RCC 7860 (cell line): ENCODE results near the gene SLC4A11.

ENCODE experiments used
- DNase-seq: peaks from one replicate; pipeline ENCODE4 v3.0.0-alpha.2; 2015; ENCODE audit warnings: low spot score
- FAIRE-seq: peaks from 2 replicates; lab custom pipeline; 2012; peaks lifted over from hg19 to GRCh38; lab: Jason Lieb, UNC

SLC4A11 gene

GRCh38 chr20:3247638-3248037 is 8.6 kb upstream of the SLC4A11 start:
- FAIRE-seq (no peak), DNase-seq (no peak)

- FAIRE-seq (no peak), DNase-seq (no peak)
Measured at GRCh38 chr20:3246682-3247081, 7.7 kb upstream of the SLC4A11 start.

- DNase-seq (no peak), FAIRE-seq (no peak)
Measured at GRCh38 chr20:3245711-3246110, 6.7 kb upstream of the SLC4A11 start.

DNA sequence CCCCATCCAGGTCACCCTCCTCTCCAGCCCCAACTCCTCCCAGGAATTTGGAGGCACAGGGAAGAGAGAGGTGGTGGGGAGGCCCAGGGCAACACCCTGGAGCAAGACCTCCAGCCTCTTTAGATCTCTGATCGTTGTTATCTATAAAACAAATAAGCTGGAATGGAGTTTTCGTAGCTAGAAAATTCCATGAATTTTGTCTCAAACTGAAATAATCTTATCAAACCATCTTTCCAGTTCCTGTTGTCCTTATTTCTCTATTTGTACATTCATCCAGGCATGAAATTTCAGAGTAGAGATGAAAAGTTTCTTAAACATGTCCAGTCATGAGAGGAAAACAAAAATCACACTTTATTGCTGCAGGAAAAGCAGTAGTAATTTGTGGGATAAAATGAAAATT is 6.2 kb upstream of the SLC4A11 start:
- FAIRE-seq (no peak), DNase-seq (no peak)

DNA sequence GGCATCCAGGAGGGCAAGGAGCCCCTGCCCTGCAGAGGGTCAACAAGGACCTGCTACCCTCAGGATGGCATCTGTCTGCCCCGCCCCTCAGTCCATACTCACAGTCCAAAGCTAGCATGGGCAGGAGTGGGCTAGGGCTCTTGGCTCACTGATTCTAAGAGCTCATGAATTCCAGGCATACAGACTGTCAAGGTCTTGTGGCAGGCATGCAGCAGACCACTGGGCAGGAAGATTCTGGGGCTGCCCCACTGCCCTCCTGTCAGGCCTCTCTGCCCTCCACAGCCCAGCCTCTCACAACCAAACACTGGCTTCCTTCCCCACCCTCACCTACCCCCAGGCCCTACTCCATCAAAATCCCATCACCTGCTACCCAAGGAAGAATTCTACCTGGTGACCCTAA is 5.6 kb upstream of the SLC4A11 start:
- FAIRE-seq (no peak), DNase-seq (no peak)

GRCh38 chr20:3243718-3244358 is 4.8 kb upstream of the SLC4A11 start:
- FAIRE-seq (no peak), DNase-seq (no peak)

DNA sequence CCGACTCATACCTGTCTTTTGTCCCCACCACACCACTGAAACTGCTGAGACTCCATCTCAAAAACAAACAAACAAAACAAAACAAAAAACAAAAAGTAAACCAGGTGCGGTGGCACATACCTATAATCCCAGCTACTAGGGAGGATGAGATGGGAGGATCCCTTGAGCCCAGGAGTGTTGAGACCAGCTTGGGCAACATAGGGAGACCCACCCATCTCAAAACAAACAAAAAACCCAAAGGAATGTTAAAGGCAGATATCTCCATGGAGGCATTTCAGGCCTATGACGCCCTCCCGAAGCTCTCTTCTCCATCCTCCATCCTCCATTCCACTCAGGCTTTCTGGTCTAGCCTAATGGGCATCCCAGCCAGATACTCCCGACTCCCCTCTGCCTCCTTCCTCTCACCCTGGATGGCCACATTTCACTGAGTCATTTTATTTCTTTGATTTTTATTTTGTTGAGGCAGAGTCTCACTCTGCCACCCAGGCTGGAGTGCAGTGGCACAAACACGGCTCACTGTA is 3.2 kb upstream of the SLC4A11 start:
- DNase-seq (no peak), FAIRE-seq (no peak)

DNA sequence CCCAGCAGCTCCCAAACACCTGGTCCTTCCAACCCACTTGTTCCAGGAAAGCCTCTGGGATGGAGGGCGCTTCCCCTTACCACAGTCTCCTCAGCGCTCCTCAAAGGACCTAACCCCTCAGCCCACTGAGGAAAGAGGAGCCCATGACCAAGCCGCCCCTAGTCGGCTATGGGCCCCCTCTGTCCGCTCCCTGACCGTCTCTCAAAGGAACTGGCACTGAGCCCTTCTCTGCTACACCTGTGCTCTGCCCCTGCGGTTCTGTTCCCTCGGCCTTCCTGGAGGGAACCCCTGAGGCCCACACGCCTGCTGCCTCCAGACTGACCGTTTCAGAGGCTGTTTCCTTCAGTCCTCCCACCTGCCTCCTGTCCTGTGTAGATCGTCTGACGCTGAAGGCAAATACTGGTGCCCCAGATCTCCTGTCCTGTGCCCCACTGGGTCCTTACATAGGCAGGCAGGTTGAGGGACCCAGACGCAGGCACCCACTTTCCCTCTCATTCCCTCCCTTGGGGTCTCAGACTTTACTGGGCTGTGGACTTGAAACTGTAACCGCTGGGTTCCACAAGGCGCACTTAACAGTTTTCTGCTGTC is 1.9 kb upstream of the SLC4A11 start:
- no peak for FAIRE-seq
- DNase-seq, result no peak

GRCh38 chr20:3239867-3240775 is 1.1 kb upstream of the SLC4A11 start:
- FAIRE-seq, result no peak
- DNase-seq, result no peak

- FAIRE-seq (no peak), DNase-seq (no peak)
Measured at GRCh38 chr20:3238616-3239025, 369 bp downstream of the SLC4A11 start.

GRCh38 chr20:3237958-3238615 is 903 bp downstream of the SLC4A11 start:
- DNase-seq, result no peak
- FAIRE-seq, result no peak

- no peak for FAIRE-seq
Measured at GRCh38 chr20:3237011-3237957, 1.7 kb downstream of the SLC4A11 start.

DNA sequence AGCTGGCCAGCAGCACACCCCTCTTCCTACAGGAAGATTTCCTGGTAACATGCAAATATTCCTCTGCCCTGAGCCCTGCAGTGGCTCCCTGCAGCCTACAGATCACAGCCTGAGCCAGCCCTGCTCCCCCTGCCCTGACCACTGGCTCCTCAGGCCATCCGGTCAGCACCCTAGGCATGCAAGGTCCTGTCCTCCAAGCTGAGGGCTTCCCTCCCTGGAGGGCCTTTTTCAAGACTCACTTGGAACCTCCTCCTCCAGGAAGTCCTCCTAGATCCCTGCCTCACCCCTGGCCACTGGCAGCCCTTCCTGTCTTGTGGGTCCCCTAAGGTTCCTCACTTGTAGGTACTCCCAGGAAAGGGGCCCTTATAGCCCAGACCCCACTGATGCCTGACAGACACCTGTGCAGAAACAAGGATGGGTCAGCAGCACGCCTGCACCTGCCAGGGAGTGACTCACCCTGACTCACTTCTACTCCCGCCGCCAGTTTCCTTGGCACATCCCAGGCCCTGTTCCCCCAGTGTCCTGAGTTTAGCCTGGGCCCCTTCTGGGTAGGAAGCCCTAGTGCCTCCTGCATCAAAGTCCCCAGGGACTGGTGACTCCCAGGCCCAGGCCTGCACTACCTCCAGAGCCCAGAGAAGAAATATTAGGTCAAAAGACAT is 3.2 kb downstream of the SLC4A11 start:
- no peak for FAIRE-seq
- DNase-seq, result peak; percentile 8

More at GRCh38 chr20:3237011-3237957, 1.7 kb downstream of the SLC4A11 start:
- no peak for DNase-seq

- FAIRE-seq, result no peak
- no peak for DNase-seq
Measured at GRCh38 chr20:3233991-3234498, 4.9 kb downstream of the SLC4A11 start.

DNA sequence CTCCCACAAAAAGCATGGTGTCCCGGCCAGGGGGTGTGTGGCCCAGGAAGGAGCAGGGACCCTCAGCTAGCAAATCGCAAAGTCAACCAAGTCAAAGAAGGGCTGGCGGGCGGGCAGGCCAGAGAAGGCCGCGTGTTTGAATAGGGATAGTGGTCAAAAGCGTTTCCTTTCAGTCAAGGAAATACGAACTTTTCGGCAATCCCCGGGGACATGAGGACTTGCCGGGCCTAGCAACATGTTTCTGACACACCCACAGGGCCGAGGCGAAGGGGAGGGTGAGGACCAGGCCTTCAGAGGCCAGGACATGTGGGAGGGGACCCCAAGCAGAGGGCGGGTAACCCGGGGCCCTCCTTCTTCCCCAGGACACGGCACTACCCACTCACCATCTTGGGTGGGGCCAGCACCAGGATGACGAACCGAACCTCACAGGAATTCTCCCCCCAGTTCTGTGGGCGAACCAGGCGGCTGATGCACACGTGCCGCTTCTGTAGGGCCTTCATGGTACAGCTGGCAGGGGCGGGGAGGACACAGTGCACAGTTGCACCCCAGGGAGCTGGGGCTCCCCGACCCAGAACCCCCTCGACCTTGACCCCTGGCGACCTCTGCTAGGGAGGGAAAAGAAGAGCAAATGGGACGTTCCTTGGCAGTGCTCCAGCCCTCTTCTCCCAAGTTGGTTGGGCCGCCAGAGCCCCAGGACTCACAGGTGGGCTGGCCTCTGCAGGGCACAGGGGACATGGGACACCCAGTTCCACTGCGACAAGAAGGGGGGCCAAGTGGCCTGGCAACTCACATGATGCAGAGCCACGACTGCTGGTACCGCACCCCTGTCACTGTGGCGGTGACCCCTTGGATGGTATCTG is 5.6 kb downstream of the SLC4A11 start:
- FAIRE-seq (no peak), DNase-seq (no peak)

DNA sequence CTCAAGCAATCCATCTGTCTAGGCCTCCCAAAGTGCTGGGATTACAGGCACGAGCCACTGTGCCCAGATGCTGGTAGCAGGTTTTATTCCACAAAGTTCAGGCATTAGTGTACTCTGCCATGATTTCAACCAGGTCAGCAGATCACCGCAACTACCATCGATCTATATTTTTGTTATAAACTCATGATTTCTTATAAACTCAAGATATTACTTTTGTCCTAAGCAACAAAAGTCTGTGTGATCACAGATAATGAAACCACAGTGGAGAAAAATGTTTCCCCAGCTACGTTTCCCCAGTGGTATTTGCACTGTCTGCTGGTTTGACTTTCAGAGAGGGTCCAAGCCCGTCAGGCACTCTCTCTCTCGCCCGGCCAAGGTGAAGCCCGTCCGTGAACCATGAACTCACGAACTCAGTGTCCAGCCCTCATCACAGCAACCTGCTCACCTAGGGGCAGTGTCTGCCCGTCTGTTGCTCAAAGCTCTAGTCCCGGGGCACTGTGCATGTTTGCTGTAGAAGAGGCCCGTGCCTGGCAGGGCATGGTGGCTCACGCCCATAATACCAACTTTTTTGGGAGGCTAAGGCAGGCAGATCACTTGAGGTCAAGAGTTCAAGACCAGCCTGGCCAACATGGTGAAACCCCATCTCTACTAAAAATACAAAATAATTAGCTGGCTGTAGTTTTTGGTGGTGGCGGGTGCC is 7.0 kb downstream of the SLC4A11 start:
- no peak for FAIRE-seq
- no peak for DNase-seq

DNA sequence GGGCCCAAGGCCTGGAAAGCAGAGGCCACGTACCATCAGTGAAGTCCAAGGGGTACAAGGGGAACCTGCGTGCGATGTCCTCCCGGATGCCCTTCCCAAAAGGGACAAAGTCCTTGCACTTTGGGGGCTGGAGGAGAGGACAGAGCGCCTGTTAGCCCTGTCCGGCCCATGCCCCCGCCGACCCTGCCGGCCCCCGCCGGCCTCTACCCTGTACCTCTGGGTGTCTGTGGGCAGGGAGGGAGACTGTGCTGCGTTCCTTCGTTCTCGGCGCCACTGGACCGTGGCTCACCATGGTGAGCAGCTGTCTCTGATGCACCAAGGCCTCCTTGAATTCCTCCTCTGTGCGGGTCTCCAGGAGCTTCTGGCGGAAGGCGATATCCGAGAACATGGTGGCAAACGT is 7.9 kb downstream of the SLC4A11 start:
- DNase-seq (no peak), FAIRE-seq (no peak)

DNA sequence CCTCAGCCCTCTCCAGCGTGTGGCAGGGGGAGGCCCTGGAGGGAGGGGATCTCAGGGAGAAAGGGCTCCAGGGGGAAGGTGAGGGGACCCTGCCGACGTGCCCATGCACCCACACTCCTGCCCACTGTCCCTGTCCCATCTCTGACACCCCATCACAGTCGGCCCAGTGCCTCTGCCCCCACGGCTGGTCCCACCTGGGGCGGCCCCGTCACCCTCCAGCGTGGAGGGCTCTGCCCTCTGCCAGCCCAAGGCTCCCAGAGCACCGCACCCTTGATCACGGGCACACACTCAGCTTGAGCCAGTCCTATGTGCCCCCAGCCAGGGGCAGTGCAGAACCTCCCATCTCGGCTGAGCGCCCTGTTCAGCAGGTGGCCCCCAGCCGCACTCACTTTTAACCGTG is 9.2 kb downstream of the SLC4A11 start:
- DNase-seq (no peak), FAIRE-seq (no peak)
